ENCODE data around the gene TINAGL1.
A peak's percentile ranks its signal among the peaks of the same experiment; 100 is the strongest.

The TINAGL1 gene

DNA sequence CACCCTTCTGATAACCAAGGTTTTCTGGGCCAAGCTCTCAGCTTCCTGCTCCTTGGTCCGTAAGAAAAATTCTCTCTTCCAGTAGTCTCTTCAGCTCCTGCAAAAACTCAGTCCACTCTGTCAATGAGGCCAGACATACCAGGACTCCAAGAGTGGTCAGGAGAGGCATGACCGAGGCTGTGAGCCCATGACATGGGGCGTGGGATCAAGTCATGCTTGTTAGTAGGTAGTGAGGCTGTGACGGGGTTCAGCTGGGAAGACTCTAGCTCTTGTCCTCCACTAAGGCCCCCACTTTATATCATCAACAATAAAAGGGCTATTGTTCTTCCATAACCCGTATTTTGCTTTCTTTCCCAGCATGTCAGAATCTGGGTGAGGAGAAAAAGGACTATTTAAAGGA is 31.0 kb downstream of the TINAGL1 start:
- no peak for DNase-seq (ENCODE audit: low read depth)

DNA sequence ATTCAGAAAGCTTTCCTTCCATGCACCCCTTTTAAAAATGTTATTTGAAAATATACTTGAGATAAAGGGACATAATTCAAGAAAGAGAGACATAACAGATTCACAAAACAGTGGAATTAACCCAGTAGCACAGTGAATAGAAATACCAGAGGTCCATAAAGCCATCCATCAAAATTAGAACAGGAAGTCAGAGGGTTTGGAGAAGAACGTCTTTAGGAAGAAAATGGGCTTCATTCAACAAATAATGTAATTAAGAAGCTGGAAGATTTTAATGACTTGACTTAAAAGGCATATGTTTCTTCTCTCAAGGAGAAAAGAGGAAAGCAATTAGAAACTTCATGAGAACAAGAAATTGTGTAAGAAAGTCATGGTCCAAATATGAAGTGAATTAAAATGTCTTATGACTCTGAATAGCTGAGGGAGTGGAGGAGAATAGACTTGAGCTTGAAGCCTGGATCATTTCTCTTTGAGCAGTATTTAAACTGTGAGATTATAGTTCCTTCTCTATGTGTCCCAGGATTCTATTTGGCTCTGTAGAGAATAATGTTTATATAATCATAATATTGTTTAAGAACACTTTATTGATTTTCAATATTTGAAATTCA is 33.3 kb downstream of the TINAGL1 start:
- no peak for DNase-seq (ENCODE audit: low read depth)

DNA sequence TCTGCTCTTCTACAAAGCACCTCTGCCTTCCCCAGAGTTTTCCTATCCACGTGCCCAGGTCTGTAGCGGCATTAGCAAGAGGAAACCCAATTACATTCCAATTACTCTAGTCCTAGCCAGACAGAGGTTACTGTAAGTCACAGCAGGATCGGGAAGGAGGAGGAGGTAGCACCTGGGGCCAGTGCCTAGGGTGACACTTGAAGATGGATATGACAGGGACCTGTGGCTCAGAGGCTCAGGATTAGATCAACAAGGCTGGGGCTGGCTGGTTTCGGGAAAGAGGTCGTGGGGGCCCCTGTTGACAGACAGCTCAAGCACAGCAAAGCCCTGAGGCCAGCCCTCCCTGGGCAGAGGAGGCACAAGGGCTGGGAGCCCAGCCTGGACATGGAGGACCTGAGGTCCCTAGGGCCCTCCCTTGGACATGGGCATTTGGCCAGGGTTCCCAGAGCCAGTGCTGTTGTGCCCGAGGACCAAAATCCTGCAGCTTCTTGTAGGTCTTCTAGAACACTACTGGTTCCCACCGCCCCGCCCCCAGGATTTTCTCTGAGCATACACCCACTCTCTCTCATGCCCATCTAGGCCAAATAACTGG is 38.2 kb downstream of the TINAGL1 start:
- no peak for DNase-seq (ENCODE audit: low read depth)

DNA sequence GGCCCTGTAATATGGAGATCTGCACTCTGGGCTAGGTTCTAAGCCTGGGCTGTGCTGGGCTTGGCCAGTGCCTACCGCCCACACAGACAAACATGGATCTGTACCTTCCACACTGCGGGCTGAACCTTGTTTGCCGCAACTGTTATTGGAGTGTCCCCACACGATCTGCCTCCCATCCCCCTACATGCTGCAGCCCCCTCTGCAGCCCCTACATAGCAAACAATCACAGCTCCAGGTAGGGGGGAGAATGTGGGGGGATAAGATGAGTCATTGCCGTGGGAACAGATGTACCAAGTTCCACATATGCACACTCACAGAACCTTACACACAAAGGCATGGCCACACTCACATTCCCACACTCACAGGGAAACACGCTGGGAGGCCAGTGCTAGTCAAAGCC is 39.1 kb downstream of the TINAGL1 start:
- DNase-seq (ENCODE audit: low read depth), result no peak

DNA sequence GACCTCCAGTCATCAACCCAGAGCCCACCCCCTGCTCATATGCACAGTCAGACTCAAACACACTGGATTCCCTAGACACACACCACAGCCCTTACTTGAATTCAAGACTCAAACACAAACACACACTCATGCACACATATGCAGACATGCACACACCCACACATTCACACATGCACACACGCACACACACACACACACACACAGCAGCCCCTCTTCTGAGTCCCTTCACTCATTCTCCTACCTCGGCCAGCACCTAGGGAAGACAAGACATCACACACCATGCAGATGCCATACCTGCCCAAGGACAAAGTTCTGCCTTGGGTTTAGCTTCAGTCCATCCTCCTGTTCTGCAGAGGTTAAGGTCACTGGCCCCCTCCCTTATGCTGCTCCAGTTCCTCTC is 39.6 kb downstream of the TINAGL1 start:
- DNase-seq (ENCODE audit: low read depth), result no peak

DNA sequence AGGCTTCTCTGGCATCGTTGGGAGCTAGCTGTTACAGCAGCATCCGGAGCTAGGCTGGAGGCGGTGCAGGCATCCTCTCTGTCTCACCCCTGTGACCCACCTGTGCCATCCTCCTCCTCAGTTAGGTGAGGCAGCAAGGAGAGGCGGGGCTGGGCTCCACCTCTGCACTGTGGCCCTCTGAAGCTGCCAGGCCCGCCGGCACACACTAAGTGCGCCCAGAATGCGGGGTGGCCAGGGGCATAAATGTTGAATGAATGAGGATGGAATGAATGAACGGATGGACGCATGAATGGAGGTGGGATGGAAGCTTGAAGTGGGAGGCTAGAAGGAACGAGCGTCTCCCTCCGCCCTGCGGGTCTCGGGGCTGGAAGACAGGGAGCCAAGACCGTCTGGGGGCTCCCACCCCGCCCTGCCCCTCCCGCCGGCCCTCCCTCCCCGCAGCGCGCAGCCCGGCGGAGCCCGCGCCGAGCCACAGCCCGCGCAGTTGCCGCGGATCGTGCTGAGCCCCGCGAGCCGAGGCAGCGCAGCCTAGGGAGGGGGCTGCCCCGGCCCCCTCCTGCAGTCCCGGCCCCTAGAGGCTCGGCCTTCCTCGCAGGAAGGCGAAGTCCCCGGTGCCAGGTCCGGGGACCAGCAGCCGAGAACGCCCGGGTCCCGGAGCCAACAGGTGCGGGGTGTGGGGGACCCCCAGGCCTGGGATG is 41.1 kb downstream of the TINAGL1 start, which contains the start of gene HCRTR1:
TSS of gene HCRTR1 (plus strand) at position 472 of the 698 bp plus-strand sequence. CDS start 1,504 bp downstream, outside the sequence.
- DNase-seq (ENCODE audit: low read depth), result no peak

DNA sequence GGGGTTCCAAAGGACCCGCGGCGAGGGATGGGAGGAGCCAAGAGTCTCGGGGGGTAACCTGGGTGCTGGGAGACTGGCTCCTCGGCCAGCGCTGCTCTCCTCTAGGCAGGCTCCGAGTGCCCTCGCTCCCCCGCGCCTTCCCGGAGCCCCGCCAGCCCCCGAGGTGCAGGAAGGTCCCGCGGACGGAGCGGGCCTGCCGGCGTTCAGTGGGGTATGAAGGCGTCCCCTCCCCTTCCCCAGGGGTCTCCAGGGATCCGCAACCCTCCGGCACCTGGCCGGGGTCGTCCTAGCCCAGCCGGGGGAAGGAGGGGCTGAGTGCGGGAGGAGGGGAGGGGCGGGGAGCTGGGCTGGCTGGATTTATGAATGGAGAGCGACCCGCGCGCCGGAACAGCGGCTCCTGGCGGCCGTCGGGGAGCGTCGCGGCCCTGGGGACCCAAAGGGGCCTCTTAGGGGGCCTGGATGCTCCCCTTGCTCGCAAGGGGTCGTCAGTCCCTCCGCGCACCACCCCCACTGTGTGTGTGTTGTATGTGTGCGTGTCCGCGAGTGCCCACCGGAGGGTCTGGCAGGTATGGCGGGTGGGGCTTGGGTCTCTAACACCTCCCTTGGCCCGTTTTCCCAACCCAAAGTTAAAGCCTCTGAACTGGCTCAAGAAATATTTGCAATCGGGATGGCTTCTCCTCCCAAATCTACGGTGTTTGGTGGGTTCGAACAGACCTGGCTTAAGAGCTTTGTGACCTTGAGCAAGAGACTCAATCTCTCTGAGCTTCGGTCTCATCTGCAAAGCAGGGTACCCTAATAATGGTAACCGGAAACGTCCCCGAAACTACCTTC is 41.8 kb downstream of the TINAGL1 start:
- peak; percentile 61 for DNase-seq (ENCODE audit: low read depth)

DNA sequence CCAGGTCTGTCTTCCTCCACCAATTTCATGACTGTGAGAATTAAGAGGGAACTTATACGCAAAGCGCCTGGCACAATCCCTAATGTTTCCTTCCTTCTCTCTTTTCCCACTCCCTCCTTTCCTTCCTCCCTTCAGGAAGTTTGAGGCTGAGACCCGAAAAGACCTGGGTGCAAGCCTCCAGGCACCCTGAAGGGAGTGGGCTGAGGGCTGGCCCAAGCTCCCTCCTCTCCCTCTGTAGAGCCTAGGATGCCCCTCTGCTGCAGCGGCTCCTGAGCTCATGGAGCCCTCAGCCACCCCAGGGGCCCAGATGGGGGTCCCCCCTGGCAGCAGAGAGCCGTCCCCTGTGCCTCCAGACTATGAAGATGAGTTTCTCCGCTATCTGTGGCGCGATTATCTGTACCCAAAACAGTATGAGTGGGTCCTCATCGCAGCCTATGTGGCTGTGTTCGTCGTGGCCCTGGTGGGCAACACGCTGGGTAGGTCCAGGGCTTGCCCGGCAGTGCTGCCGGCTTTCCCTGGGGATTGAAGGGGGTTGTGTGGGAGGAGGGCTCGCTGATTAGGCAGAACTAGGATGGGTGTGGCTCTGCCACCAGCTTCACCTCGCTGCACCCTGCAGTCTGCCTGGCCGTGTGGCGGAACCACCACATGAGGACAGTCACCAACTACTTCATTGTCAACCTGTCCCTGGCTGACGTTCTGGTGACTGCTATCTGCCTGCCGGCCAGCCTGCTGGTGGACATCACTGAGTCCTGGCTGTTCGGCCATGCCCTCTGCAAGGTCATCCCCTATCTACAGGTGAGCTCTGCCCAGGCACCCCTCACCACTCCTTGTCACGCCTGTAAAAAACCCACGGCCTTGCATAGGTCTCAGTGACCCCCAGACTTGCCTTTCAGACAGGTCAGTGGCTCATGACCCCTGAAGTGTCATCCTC is 42.9 kb downstream of the TINAGL1 start:
- DNase-seq (ENCODE audit: low read depth), result no peak

DNA sequence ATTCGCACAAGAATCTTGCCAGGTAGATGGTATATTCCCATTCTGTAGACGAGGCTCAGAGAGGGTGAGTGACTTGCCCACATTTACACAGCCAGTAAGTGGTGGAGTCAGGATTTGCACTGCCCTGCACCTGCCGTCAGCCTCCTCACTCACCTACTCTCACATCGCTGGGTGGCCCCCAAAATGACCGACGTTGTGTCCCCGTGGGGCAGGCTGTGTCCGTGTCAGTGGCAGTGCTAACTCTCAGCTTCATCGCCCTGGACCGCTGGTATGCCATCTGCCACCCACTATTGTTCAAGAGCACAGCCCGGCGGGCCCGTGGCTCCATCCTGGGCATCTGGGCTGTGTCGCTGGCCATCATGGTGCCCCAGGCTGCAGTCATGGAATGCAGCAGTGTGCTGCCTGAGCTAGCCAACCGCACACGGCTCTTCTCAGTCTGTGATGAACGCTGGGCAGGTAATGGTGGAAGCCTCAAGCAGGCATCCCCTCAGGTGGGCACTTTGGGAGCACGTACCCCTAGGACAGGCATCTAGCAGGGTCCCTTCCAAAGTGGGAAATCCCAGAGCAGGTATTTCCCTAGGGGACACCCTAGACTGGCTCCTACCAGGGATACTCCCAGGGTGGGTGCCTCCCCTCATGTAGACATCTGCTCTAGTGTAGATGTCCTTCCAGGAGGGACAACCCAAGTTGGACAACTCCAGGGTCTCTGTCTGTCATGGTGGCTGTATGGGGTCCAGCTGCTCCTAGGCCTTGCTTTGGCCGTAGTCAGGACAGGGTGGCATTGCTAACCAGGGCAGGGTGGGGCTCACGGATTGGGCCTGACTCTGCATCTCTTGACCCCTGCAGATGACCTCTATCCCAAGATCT is 44.5 kb downstream of the TINAGL1 start:
- no peak for DNase-seq (ENCODE audit: low read depth)

DNA sequence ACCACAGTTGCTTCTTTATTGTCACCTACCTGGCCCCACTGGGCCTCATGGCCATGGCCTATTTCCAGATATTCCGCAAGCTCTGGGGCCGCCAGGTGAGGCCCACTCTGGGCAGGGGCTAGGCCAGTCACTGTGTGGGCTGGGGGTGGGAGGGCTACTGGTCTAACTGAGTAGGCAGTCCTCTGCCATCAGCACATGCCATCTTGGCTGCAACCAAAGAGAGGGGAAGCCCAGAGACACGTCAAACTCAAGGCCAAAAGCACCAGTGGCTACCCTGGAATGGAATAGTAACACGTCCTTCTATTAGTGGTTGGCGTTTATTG is 45.1 kb downstream of the TINAGL1 start:
- no peak for DNase-seq (ENCODE audit: low read depth)

DNA sequence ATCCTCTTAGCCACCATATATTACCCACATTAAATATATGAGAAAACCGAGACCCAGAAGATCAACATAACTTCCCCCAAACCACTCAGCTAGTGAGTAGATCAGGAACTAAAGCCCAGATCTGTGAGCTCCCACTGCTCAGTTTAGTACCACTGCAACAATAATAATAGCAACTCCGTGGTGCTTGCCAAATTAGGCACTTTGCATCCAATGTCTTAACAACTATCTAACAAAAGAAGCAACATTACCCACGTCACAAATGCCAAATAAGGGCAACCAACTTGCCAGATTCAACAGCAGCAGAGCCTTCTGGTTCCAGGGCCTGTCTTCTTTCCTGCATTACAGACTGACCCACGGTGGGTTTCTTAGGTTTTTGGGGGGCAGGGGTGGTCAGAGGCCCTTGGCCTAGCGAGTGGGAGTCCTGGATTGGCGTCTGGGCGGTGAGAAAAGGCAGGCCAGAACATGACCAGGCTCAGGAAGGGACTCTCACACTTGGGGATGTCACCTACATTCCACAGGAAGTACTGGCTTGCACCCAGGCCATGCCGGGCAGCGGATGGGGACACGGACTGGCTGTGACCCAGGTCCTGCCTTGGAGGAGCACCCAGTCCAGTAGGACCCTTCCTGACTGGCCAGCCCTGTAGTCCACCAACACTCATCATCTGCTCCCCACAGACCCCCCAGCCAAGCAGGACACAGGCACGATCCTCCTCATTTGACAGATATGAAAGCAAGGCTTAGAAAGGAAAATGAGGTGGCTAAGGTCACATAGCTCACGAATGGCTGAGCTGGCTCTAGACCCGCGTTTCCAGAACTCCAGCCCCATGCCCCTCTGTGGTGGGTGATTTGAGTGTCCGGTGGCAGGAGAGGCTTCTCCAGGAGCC is 45.8 kb downstream of the TINAGL1 start:
- no peak for DNase-seq (ENCODE audit: low read depth)

DNA sequence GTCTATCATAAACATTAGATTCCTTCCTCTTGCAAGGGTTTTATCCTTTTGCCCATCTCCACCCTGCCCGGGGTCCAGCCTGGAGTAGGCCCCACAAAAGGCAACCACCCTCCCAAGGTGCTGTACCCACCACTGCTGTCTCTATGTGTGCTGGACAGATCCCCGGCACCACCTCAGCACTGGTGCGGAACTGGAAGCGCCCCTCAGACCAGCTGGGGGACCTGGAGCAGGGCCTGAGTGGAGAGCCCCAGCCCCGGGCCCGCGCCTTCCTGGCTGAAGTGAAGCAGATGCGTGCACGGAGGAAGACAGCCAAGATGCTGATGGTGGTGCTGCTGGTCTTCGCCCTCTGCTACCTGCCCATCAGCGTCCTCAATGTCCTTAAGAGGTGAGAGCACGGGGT is 47.0 kb downstream of the TINAGL1 start:
- no peak for DNase-seq (ENCODE audit: low read depth)

DNA sequence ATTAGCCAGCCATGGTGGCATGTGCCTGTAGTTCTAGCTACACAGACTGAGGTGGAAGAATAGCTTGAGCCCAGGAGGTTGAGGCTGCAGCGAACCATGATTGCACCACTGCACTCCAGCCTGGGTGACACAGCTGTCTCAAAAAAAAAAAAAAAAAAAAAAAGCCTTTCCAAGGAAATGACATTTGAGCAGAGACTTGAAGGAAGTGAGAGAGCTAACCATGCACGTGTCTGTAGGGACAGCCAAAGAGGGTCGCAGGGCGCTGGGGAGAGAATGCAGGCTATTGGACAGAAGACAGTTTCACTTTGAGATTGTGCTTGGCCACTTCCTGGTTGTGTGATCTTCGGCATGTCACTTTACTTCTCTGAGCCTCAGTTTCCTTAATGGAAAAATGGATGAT is 48.0 kb downstream of the TINAGL1 start:
- no peak for DNase-seq (ENCODE audit: low read depth)

DNA sequence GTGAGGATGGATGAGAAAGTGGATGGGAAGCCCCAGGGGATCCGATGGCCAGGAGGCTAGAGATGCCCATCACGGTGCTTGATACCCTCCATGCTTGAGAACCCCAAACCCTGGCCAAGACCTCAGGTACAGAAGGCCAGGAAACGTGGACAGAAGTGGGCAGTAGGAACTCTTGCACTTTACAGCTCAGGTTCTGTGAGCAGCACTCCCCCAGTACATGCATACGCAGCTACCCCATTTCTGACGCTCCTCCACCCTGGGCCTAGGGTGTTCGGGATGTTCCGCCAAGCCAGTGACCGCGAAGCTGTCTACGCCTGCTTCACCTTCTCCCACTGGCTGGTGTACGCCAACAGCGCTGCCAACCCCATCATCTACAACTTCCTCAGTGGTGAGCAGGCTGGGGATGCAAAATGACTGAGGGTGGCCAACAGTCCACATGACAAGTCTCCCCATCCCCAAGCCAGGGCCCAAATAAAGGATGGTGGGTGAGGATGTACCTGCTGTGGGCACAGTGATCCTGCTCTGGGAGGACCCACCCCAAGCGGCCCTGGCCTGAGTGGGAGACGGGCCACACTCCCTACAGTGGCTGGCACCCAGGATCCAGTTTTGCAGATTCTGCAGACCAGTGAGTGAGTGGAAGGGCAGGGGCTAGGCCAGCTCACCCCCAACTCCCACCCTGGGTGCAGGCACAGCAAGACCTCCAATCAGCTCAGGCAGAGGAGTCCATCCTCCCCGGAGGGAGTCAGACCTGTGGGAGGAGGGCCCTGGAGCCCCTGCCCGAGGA is 48.6 kb downstream of the TINAGL1 start:
- DNase-seq (ENCODE audit: low read depth), result no peak

DNA sequence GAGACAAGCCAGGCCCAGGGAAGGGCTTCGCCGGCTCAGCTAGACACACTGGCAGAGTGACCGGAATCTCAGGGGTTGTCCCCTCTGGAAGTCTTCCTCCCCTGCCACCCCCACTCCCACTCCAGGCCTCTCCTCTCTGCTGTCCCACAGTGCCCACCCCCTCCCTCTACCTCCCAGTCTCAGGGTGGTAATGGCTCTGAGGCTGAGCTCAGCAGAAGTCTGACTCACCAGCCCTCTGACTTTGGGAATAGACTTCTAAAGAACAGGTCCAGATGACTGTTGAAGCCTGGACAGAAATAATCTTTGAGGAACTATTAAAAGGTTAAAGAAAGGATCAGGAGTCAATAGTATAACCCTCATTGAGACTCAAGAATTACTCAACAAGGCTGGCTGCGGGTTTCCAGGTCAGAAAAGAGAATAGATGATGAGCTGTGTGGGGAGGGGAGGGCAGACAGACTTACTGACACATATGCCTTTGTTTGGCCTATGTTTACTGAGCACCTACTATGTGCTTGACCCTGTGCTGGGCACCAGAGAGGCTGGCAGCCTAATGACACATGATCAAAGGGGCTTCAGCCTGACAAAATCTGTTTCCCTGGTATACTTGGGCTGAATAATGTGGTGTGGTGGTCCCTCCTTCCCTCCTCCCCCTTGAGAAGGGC is 49.4 kb downstream of the TINAGL1 start:
- peak; percentile 73 for DNase-seq (ENCODE audit: low read depth)

DNA sequence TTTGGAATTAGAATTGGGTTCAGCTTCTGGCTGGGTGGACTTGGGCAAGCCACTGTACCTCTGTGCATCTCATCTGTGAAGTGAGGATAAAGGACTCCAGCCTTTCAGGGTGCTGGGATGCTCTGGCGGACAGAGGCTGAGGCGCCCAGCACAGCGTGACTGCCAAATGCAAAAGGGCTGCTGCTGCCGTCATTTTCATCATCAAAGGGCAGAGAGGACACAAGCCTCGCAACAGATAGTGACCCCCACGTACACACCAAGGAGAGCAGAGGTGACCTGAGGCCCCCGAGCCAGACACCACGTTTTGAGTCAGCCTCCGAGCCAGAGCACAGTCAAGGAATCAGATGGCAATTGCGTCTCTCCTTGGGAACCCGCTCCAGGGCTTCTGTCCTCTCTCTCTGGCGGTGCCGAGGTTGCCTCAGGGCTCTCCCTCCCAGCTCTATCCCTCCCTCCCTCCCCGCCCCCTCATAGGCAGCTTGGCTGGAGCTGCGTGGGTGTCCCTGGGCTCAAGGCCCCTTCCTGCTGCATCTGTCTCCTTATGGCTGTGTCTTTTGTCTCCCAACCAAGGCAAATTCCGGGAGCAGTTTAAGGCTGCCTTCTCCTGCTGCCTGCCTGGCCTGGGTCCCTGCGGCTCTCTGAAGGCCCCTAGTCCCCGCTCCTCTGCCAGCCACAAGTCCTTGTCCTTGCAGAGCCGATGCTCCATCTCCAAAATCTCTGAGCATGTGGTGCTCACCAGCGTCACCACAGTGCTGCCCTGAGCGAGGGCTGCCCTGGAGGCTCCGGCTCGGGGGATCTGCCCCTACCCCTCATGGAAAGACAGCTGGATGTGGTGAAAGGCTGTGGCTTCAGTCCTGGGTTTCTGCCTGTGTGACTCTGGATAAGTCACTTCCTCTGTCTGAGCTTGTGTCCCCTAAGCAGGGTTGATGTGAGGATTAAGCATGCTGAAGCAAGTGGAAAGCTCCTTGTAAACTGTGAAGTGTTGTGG is 50.2 kb downstream of the TINAGL1 start:
- peak; percentile 68 for DNase-seq (ENCODE audit: low read depth)

DNA sequence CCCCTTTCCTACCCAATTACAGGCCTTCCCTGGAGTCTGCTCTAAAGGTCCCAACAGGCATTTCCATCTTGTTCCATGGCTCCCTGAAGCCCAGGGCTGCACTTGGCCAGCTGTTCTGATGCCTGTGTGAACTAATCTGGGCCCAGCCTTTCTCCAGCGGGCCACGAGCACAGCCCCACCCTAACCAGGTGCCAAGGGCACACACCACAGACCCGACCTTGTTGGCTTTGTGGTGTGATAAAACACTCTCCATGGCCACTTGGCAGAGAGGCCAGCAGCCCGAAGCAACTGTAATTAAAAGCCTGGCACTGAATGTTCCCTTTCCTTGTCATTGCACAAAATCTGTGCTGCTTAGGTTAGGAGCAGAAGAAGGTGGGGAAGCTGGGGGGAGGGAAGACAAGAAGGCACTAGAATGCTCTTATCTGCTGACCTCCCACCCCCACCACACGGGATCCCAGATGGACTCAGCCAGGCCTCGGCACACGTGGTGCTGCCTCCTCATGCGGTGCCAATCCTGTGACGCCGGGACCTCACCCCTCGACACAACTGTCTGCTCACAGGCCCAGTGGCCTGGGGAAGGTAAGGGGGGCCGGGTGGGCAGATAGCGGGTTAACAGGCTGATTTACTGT is 51.1 kb downstream of the TINAGL1 start:
- no peak for DNase-seq (ENCODE audit: low read depth)

Measured in ELR (cell line).